GM21360 (cell line): ENCODE results near the gene PTPN3.

ENCODE experiments used
- ATAC-seq: cut with Tn5 transposase; IDR thresholded peaks from one replicate; pipeline ENCODE4 v1.9.1; 2021; ENCODE audit warnings: mild to moderate bottlenecking, moderate library complexity; ENCODE audit not compliant: unreplicated experiment

Gene PTPN3

GRCh38 chr9:109507421-109507838, 9.3 kb upstream of the PTPN3 start:
- ATAC-seq: no peak

DNA sequence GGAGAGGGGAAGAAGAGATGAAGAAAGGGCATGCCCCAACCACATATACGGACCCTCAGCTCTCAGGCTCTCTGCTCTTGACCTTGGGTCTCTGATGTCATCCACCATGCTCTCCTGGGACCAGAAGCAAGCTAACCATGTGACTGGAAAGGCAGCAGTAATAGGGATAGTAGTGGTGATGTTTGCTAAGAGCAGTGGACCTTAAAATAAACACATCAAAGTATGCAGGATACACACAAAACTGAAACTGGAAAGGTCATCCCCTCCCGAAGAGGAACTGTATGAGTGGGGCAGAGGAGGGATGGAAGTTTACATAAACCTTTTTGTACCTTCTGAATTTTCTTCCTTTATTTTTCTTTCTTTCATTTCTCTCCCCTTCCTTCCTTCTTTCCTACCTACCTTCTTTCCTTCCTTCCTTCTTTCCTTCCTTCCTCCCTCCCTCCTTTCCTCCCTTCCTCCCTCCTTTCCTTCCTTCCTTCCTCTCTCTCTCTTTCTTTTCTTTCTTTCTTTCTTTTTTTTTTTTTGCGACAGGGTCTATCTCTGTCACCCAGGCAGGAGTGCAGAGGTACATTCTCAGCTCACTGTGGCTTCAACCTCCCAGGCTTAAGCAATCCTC, 8.1 kb upstream of the PTPN3 start:
- ATAC-seq: no peak

DNA sequence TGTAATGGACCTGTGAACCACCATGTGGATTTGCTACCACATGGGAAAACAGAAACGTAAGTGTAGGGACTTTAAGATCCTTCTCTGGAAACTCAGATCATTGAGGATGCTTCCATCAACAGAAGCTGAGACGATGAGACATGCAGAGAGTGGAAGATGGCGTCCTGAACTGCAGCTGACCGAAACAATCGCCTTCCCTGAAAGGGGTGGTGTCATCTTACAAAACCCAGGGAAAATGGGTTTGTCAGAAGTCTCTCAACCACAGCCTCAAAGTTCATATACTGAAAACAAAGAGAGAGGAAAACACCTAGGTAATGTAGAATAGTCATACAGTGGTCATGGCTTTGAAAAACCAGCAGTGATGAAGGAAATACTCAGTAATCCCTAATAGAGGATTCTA, 6.6 kb upstream of the PTPN3 start:
- no peak for ATAC-seq

DNA sequence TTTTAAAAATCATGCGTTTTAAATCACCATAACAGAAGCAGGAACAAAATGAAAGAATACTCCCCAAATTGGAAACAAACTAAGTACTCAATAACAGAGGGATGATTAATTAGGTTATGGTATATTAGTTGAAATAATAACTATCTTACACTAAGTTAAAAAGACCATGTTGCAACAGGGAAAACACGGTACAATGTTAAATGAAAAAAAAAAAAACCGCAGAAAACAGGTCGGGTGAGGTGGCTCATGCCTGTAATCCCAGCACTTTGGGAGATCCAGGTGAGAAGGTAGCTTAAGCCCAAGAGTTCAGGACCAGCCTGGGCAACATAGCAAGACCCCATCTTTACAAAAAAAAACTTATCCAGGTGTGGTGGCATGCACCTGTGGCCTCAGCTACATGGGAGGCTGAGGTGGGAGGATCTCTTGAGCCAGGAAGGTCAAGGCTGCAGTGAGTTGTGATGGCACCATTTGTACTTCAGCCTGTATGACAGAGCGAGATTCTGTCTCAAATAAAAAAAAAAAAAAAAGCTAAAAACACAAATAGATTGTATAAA, 2.4 kb upstream of the PTPN3 start:
- no peak for ATAC-seq

DNA sequence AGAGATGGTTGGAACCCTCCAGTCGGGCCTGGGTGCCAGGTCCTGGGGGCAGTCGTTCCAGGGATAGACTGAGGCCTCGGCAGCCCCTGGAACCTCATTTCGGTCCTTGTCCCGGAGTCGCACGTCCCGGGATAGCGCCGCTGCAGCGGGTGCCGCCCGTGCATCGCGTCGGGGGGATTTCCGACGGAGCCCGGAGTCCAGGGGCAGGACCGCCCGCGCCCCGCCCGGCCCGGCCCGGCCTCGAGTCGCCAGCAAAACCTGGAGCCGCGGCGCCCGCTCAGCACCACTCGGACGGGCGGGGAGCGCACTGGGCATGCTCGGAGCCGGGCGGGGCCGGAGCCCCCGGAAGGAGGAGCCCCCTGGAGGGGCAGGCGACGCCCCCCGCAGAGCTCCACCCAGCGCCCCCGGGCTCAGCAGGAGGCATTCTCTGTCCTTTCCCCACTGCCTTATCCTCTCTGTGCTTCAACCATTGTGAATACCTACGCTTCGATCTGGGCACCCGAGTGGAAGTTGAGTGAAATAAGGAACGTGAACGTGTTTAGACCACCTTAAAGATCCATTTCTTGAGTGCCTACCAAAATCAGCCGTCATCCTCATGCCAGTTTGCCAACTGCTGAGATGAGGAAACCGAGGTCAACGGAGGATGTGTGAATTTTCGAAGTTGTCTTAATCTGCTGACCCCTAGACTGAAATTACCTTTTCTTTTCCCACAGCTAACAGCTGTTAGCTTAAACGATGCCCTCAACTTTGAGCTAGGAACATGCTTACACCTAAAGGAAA, 1.7 kb upstream of the PTPN3 start:
- no peak for ATAC-seq

GRCh38 chr9:109499093-109499630, 1.1 kb upstream of the PTPN3 start:
- no peak for ATAC-seq

GRCh38 chr9:109497226-109498153, 617 bp downstream of the PTPN3 start:
- ATAC-seq: no peak

DNA sequence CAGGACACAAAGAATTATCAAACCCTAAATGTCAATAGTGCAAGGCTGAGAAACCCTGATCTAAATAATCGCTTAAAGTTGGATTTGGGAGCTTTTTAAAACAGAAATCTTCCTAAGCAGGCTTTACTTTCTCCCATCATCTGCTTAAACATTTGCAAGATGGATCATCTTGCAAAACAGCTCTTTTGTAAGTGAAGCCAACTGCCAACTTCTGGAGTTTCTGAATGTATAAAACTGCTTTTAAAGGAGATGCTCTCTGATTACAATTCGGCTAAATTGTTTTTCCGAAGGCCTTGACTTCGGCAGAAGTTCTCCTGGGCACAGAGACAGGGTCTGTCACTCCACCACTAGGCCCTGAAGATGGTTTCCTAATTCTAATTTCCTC, 1.3 kb downstream of the PTPN3 start:
- no peak for ATAC-seq

- ATAC-seq: no peak
Observed at GRCh38 chr9:109496218-109496617, 1.9 kb downstream of the PTPN3 start.

GRCh38 chr9:109493648-109494047, 4.5 kb downstream of the PTPN3 start:
- ATAC-seq: no peak

- no peak for ATAC-seq
Observed at GRCh38 chr9:109491590-109491989, 6.5 kb downstream of the PTPN3 start.

GRCh38 chr9:109488791-109489492, 9.2 kb downstream of the PTPN3 start:
- no peak for ATAC-seq

- ATAC-seq: no peak
Observed at GRCh38 chr9:109488351-109488750, 9.8 kb downstream of the PTPN3 start.

DNA sequence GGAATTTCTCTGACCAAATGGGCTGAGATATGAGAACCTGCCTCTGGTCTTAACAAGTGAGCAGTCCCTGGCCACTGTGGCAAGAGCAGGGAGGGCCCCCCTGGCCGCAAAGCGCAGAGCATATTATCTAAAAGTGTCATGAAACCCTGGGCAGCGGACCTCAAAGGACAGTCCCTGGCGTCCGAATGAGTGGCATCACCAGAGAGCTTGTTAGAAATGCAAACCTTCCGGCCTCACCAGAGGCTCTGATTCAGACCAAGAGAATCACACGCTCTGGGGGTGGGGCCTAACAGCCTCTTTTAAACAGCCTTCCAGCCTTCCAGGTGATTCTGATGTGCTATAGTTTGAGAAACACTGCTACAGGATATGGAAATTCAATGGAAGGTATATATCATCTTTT, 10.9 kb downstream of the PTPN3 start:
- no peak for ATAC-seq

- ATAC-seq: no peak
Observed at GRCh38 chr9:109483744-109484429, 14.2 kb downstream of the PTPN3 start.

- ATAC-seq: no peak
Observed at GRCh38 chr9:109482391-109482916, 15.7 kb downstream of the PTPN3 start.

- ATAC-seq: no peak
Observed at GRCh38 chr9:109481856-109482255, 16.3 kb downstream of the PTPN3 start.

- no peak for ATAC-seq
Observed at GRCh38 chr9:109479822-109480221, 18.3 kb downstream of the PTPN3 start.

GRCh38 chr9:109478665-109479380, 19.3 kb downstream of the PTPN3 start:
- ATAC-seq: no peak
